Measurements from ENCODE around the gene LACTBL1.
A peak's percentile ranks its signal among the peaks of the same experiment; 100 is the strongest.
"Not testable (repeated sequence)": the region's sequence is repeated elsewhere in the genome, so short reads cannot be mapped to it uniquely, and the experiment has no call there.

The LACTBL1 gene

DNA sequence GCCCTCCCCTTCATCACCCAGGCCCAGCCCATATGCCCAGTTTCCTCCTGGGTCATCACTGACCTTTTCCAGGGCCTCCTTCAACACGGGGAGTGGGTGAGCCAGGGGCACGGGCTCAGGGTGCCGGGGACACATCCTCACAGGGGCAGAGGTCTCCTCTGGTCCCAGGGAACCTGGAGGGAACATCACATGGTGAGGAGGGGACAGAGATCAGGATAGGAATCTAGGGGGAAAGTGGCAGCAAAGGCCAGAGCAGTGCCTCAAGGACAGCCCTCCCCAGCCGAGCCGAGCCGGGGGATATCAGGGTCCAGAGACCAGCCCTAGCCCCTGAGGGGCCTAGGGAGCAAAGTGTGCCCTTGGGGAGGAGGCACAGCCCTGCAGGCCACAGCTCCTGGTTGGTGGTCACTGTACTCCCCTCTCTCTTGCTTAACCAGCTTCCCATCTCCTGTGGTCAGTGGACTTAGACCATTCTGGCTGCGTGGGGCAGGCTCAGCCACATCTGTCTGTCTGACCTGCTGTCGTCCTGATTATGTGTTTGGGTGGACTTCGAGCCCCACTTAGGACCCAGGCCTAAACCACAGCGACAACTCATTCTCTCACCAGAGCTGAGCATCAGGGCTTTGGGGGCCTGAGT, 9.5 kb downstream of the LACTBL1 start:
- Mint-ChIP-seq H3K4me3 (no peak overlapping the region), H3K4me1 (peaks cover 10% of the 10 kb centered on the region), H3K27ac (no peak overlapping the region), H3K36me3 (peaks cover 5% of the 10 kb centered on the region), H3K27me3 (peaks cover 20% of the 10 kb centered on the region), H3K9me3 (peaks cover 6% of the 10 kb centered on the region)
- no peak for ATAC-seq

GRCh38 chr1:22962558-22962957, 10.1 kb downstream of the LACTBL1 start:
- ATAC-seq = peak; percentile 69
- Mint-ChIP-seq H3K36me3 (peaks cover 5% of the 10 kb centered on the region), H3K27ac (no peak overlapping the region), H3K4me1 (peaks cover 10% of the 10 kb centered on the region), H3K4me3 (no peak overlapping the region), H3K9me3 (peaks cover 6% of the 10 kb centered on the region), H3K27me3 (peaks cover 19% of the 10 kb centered on the region)

- H3K4me1 Mint-ChIP-seq = peaks cover 10% of the 10 kb centered on the region
- no peak overlapping the region for H3K4me3 Mint-ChIP-seq
- H3K27ac Mint-ChIP-seq = no peak overlapping the region
- H3K27me3 Mint-ChIP-seq = peaks cover 8% of the 10 kb centered on the region
- ATAC-seq = no peak
- H3K36me3 Mint-ChIP-seq = no peaks in the 10 kb centered on the region
- no peaks in the 10 kb centered on the region for H3K9me3 Mint-ChIP-seq
Observed at GRCh38 chr1:22959545-22960360, 12.9 kb downstream of the LACTBL1 start.

GRCh38 chr1:22958556-22958955, 14.1 kb downstream of the LACTBL1 start:
- no peak for ATAC-seq
- H3K36me3 Mint-ChIP-seq = no peaks in the 10 kb centered on the region
- no peak overlapping the region for H3K4me3 Mint-ChIP-seq
- H3K4me1 Mint-ChIP-seq = peaks cover 10% of the 10 kb centered on the region
- H3K27ac Mint-ChIP-seq = no peak overlapping the region
- H3K9me3 Mint-ChIP-seq = no peaks in the 10 kb centered on the region
- peaks cover 16% of the 10 kb centered on the region for H3K27me3 Mint-ChIP-seq

- Mint-ChIP-seq H3K27me3 (peaks cover 18% of the 10 kb centered on the region), H3K4me3 (no peak overlapping the region), H3K4me1 (peaks cover under 1% of the 10 kb centered on the region), H3K27ac (no peak overlapping the region), H3K9me3 (no peaks in the 10 kb centered on the region), H3K36me3 (no peaks in the 10 kb centered on the region)
- no peak for ATAC-seq
Observed at GRCh38 chr1:22957066-22957465, 15.6 kb downstream of the LACTBL1 start.

DNA sequence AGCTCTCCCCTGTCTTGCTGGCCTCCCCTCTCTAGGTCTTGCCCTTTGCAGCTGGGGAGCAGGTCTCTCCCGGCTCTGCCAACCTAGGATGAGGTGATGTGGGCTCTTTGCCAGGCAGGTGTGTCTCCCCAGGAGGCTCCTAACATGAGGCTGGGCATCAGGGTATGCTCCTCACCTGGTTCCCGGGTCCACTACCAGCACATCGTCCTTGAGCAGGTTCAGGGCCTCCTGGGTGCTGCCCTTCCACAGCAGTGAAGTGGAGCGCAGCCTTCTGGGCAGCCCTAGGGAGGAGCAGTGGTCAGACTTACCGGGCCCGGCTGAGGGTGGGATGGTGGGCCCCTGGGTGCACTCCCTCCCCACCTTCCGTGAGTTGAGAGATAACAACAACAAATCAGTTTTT, 17.5 kb downstream of the LACTBL1 start:
- H3K27ac Mint-ChIP-seq = no peak overlapping the region
- peaks cover under 1% of the 10 kb centered on the region for H3K9me3 Mint-ChIP-seq
- H3K4me1 Mint-ChIP-seq = no peaks in the 10 kb centered on the region
- H3K36me3 Mint-ChIP-seq = no peaks in the 10 kb centered on the region
- H3K27me3 Mint-ChIP-seq = peaks cover 29% of the 10 kb centered on the region
- no peak overlapping the region for H3K4me3 Mint-ChIP-seq
- ATAC-seq = no peak

GRCh38 chr1:22953740-22954141, 18.9 kb downstream of the LACTBL1 start:
- Mint-ChIP-seq H3K4me3 (no peak overlapping the region), H3K27ac (no peak overlapping the region), H3K4me1 (no peaks in the 10 kb centered on the region), H3K27me3 (peaks cover 30% of the 10 kb centered on the region), H3K9me3 (peaks cover 3% of the 10 kb centered on the region), H3K36me3 (no peaks in the 10 kb centered on the region)
- no peak for ATAC-seq

DNA sequence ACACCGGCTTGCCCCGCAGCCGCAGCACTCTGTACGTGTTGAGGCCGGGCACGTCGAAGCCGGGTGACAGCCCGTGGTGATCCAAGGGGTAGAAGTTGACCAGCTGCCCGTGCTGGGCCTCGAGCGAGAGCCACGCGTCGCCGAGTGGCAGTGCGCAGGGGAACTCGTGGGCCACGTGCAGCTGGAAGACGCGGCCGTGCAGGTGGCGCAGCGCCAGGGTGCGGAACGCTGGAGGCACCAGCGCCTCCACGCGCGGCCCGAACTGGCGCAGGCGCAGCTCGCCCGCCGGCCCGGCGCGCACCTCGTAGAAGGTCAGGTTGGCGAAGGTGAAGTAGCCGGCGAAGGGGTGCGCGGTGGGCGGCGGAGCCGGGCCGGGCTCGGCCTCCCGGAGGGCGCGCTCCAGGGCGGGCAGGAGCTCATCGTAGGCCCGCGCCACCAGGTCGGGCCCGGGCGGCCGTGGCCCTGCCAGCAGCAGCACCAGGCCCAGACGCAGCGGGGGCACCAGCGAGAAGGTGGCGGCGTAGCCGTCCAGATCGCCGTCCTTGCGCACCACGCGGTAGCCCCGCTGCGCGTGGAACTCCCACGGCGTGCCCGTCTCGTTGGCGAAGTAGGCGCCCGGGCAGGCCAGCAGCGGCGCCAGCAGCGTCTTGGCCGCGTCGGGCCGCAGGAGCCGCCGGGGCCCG, 19.5 kb downstream of the LACTBL1 start:
- H3K27me3 Mint-ChIP-seq = peaks cover 30% of the 10 kb centered on the region
- peaks cover 3% of the 10 kb centered on the region for H3K9me3 Mint-ChIP-seq
- no peaks in the 10 kb centered on the region for H3K36me3 Mint-ChIP-seq
- no peak overlapping the region for H3K27ac Mint-ChIP-seq
- H3K4me3 Mint-ChIP-seq = no peak overlapping the region
- peak; percentile 18 for ATAC-seq
- H3K4me1 Mint-ChIP-seq = no peaks in the 10 kb centered on the region

DNA sequence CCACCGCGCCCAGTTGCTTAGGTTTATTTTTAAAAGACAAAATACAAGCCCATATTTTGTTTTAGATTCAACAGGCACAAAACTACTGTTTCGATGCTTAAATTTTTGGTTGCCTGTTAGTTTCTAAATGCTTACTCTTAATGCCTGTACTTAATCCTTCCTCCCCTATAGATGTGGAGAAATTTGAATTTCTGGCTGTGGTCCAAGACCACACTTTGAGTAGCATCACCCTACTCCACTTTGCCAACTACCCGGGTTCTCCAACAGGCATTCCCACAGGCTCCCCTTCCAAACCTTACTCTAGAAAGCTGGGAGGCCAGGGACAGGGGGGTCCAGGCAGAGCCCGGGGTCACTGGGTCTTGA, 20.0 kb downstream of the LACTBL1 start:
- Mint-ChIP-seq H3K9me3 (peaks cover 3% of the 10 kb centered on the region), H3K36me3 (no peaks in the 10 kb centered on the region), H3K4me3 (no peak overlapping the region), H3K27me3 (peaks cover 31% of the 10 kb centered on the region), H3K27ac (no peak overlapping the region), H3K4me1 (no peaks in the 10 kb centered on the region)
- ATAC-seq = no peak

DNA sequence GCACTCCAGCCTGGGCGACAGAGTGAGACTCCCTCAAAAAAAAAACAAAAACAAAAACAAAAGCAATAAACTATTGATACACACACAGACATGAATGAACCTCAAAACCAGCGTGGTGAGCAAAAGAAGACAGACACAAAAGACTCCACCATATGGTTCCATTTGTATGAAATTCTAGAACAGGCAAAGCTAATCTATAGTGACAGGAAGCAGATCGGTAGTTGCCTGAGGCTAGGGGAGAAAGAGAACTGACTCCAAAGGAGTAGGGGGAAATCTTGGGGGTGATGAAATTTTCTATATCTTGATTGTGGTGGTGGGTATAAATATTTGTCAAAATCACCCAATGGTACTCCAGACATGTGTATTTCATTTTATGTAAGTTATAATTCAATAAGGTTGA, 20.9 kb downstream of the LACTBL1 start:
- Mint-ChIP-seq H3K36me3 (no peaks in the 10 kb centered on the region), H3K9me3 (peaks cover 3% of the 10 kb centered on the region), H3K27me3 (peaks cover 31% of the 10 kb centered on the region)

DNA sequence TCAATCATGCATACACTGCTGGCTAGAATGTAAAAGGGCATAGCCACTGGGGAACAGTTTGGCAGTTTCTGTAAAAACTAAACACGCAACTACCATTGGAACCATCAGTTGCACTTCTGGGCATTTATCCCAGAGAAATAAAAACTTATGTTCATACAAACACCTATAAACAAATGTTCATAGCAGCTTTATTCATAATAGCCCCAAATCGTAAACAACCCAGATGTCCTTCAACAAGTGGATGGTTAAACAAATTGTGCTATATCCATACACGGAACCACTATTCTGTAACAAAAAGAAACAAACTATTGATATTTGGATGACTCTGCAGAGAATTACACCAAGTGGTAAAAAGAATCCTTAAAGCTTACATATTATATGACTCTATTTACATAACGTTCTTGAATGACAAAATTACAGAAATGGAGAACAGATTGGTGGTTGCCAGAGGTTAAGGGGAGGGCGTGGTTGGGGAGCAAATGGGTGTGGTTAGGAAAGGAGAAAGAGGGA, 22.8 kb downstream of the LACTBL1 start:
- Mint-ChIP-seq H3K36me3 (no peaks in the 10 kb centered on the region), H3K27me3 (peaks cover 37% of the 10 kb centered on the region)

More for the DNA sequence above, 20.9 kb downstream of the LACTBL1 start:
- ATAC-seq = no peak
- H3K4me1 Mint-ChIP-seq = no peaks in the 10 kb centered on the region
- no peak overlapping the region for H3K27ac Mint-ChIP-seq
- H3K4me3 Mint-ChIP-seq = no peak overlapping the region

GRCh38 chr1:22945171-22945570, 27.5 kb downstream of the LACTBL1 start:
- peaks cover 36% of the 10 kb centered on the region for H3K27me3 Mint-ChIP-seq
- not testable (repeated sequence) for H3K36me3 Mint-ChIP-seq, ATAC-seq, H3K4me1 Mint-ChIP-seq, H3K27ac Mint-ChIP-seq, H3K4me3 Mint-ChIP-seq, H3K9me3 Mint-ChIP-seq

More for the DNA sequence above, 22.8 kb downstream of the LACTBL1 start:
- Mint-ChIP-seq H3K27ac (no peak overlapping the region), H3K4me3 (no peak overlapping the region), H3K4me1 (no peaks in the 10 kb centered on the region), H3K9me3 (peaks cover 3% of the 10 kb centered on the region)
- no peak for ATAC-seq

- H3K27me3 Mint-ChIP-seq = peaks cover 36% of the 10 kb centered on the region
- ATAC-seq = no peak
- no peaks in the 10 kb centered on the region for H3K36me3 Mint-ChIP-seq
- no peak overlapping the region for H3K27ac Mint-ChIP-seq
- peaks cover 8% of the 10 kb centered on the region for H3K9me3 Mint-ChIP-seq
- H3K4me1 Mint-ChIP-seq = no peaks in the 10 kb centered on the region
- H3K4me3 Mint-ChIP-seq = no peak overlapping the region
Observed at GRCh38 chr1:22944346-22945055, 28.2 kb downstream of the LACTBL1 start.

GRCh38 chr1:22941257-22941656, 31.4 kb downstream of the LACTBL1 start:
- no peaks in the 10 kb centered on the region for H3K36me3 Mint-ChIP-seq
- no peak for ATAC-seq
- no peaks in the 10 kb centered on the region for H3K4me1 Mint-ChIP-seq
- H3K4me3 Mint-ChIP-seq = no peak overlapping the region
- peaks cover 26% of the 10 kb centered on the region for H3K27me3 Mint-ChIP-seq
- H3K27ac Mint-ChIP-seq = no peak overlapping the region
- peaks cover 8% of the 10 kb centered on the region for H3K9me3 Mint-ChIP-seq

GRCh38 chr1:22936681-22937080, 36.0 kb downstream of the LACTBL1 start:
- H3K9me3 Mint-ChIP-seq = peaks cover 15% of the 10 kb centered on the region
- ATAC-seq = no peak
- no peak overlapping the region for H3K4me3 Mint-ChIP-seq
- H3K4me1 Mint-ChIP-seq = no peaks in the 10 kb centered on the region
- H3K27ac Mint-ChIP-seq = no peak overlapping the region
- H3K27me3 Mint-ChIP-seq = peaks cover 9% of the 10 kb centered on the region
- H3K36me3 Mint-ChIP-seq = no peaks in the 10 kb centered on the region
